ENCODE measurements around the gene TMED10.

TMED10 gene

DNA sequence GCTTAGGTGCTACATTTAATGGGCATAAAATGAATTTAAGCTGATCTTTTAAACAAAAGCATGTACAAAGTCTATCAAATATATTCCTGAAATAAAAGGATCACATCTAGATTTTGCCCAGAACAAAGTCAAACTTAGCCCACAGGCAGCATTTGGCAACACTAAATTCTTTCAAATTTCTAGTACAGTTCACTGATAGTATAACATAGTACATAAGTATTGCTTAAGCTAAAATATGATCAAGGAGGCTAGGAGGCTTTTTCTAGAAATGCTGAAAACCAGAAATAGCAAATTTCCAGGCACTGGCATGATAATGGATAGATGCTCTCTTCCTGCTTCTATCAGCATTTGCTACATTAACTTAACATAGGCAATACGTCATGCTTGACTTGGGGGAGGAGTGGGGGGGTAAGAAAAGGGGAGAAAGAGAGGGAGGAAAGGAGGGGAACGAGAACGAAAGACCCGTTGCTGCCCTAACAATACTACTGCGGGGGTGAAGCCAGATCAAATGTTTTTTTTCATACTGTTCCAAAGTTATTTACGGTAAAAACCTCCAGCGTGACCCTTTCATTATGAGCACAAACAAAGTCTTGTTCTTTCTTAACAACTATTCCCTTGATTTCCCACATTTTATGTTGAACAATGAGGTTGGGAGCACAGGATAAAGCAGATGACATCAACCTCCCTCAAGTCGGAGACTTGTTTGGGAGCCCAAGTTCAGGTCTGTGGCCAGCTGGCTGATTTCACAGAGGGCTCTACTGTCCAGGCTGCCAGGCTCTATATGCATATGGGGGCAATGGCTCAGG is 10.6 kb downstream of the TMED10 start:
- no peak overlapping the region for H3K4me3 ChIP-seq (ENCODE audit: low read depth, low read length)
- in situ Hi-C loops (cut with HindIII; ENCODE audit: low pct_ligation_motif_present, low sequenced_read_pairs) = no loop called here

DNA sequence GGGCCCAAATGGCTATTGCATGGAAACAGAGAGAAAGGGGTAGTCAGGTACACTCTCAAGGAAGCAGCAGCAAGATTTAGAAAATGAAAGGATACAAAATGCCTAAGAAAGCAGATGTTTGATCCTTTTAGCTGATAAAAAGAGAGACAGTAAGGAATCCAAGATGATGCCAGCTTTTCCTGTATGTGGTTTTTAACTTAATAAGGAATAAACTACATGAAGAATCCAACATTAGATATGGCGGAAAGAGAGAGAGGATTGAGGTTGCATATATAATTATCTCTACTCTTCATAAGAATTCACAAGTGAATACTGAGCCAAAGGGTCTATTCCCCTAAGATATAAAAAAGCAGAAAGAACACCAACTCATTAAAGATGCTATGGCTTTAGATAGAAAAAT is 11.6 kb downstream of the TMED10 start:
- H3K36me3 ChIP-seq (replicated peaks) = no peaks in the 10 kb centered on the region
- no peak overlapping the region for H3K27ac ChIP-seq
- no peak for DNase-seq
- in situ Hi-C loops (cut with HindIII; ENCODE audit: low pct_ligation_motif_present, low sequenced_read_pairs) = no loop called here
- H3K4me3 ChIP-seq (ENCODE audit: low read depth, low read length) = no peak overlapping the region
- TF ChIP-seq, protein P1, sequence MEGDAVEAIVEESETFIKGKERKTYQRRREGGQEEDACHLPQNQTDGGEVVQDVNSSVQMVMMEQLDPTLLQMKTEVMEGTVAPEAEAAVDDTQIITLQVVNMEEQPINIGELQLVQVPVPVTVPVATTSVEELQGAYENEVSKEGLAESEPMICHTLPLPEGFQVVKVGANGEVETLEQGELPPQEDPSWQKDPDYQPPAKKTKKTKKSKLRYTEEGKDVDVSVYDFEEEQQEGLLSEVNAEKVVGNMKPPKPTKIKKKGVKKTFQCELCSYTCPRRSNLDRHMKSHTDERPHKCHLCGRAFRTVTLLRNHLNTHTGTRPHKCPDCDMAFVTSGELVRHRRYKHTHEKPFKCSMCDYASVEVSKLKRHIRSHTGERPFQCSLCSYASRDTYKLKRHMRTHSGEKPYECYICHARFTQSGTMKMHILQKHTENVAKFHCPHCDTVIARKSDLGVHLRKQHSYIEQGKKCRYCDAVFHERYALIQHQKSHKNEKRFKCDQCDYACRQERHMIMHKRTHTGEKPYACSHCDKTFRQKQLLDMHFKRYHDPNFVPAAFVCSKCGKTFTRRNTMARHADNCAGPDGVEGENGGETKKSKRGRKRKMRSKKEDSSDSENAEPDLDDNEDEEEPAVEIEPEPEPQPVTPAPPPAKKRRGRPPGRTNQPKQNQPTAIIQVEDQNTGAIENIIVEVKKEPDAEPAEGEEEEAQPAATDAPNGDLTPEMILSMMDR (IDR thresholded peaks at IDR 0.05; ENCODE audit: low read depth, low read length, missing control alignments) = no peak
- no peaks in the 10 kb centered on the region for H3K27me3 ChIP-seq (replicated peaks)

More for the DNA sequence above, 10.6 kb downstream of the TMED10 start:
- DNase-seq = no peak
- Histone ChIP-seq H3K36me3 (replicated peaks) (no peaks in the 10 kb centered on the region), H3K27me3 (replicated peaks) (no peaks in the 10 kb centered on the region), H3K27ac (no peak overlapping the region)
- TF ChIP-seq, protein P1 (IDR thresholded peaks at IDR 0.05; ENCODE audit: low read depth, low read length, missing control alignments) = no peak

DNA sequence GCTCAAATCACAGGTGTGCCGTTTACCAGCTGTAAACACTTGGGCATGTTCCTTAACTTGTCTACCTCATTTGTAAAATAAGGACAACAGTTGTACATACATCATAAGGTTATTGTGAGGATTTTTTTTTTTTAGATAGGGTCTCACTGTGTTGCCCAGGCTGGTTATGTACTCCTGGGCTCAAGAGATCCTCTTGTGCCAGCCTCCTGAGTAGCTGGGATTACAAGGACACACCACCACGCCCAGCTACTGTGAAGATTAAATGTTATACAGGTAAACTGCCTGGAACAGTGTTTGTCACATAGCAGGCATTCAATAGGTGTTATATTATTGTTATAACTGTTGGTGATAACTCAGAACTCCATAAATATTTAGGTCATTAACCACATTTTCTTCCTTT is 12.7 kb downstream of the TMED10 start:
- Histone ChIP-seq H3K4me3 (ENCODE audit: low read depth, low read length) (no peak overlapping the region), H3K27me3 (replicated peaks) (no peaks in the 10 kb centered on the region), H3K27ac (no peak overlapping the region), H3K36me3 (replicated peaks) (no peaks in the 10 kb centered on the region)
- in situ Hi-C loops (cut with HindIII; ENCODE audit: low pct_ligation_motif_present, low sequenced_read_pairs) = no loop called here
- no peak for DNase-seq
- TF ChIP-seq, protein P1 (IDR thresholded peaks at IDR 0.05; ENCODE audit: low read depth, low read length, missing control alignments) = no peak

DNA sequence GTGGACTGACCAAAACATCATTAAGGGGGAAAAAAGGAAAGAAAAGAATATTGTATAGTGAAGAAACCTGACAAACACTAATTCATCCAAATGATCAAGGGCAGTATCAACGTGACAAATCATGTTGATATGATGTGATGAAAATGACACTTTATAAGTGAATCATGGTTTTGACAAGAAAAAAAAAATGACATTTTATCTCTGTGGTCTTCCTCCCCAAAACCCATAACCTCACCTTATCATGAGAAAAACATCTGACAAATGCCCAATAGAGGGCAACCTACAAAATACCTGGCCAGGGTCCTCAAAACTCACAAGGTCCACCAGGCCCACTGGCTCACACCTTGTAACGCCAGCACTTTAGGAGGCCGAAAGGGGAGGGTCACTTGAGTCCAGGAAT is 13.8 kb downstream of the TMED10 start:
- no peak for DNase-seq
- TF ChIP-seq, protein P1 (IDR thresholded peaks at IDR 0.05; ENCODE audit: low read depth, low read length, missing control alignments) = no peak
- in situ Hi-C loops (cut with HindIII; ENCODE audit: low pct_ligation_motif_present, low sequenced_read_pairs) = no loop called here

DNA sequence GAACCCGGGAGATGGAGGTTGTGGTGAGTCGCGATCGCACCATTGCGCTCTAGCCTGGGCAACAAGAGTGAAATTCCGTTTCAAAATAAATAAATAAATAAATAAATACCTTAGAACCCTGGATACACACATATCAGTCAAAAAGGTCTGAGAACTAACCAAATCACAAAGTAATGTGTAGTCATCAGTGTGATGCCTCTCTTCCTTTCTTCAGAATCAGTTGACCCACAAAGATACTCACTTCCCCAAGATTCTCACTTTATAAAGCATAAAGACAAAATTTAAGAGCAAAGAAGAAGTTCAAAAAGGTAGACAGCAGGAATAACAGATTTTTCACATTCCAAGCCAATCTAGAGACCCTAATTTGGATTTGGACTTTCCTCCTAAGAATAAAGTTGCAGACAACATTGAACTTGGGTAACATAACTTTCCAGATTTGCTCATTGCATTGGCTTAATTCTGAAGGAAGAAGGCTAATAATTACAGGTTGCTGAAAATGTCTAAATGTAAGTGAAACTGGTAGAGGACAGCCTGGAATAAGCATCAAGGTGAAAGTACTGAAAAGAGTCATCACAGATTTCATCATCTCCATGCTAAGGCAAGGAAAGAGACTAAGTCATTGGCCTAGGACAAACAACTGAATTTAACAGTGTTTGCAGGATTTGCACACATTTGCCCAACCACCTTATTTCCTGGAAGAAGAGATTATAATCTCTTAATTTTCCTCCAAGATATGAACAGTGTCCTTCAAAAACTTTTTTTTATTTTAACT is 17.4 kb downstream of the TMED10 start:
- no peak overlapping the region for H3K27ac ChIP-seq
- in situ Hi-C loops (cut with HindIII; ENCODE audit: low pct_ligation_motif_present, low sequenced_read_pairs) = no loop called here
- H3K27me3 ChIP-seq (replicated peaks) = no peaks in the 10 kb centered on the region
- TF ChIP-seq, protein P1 (IDR thresholded peaks at IDR 0.05; ENCODE audit: low read depth, low read length, missing control alignments) = no peak
- no peak overlapping the region for H3K4me3 ChIP-seq (ENCODE audit: low read depth, low read length)
- no peaks in the 10 kb centered on the region for H3K36me3 ChIP-seq (replicated peaks)
- no peak for DNase-seq

More for the DNA sequence above, 13.8 kb downstream of the TMED10 start:
- no peaks in the 10 kb centered on the region for H3K36me3 ChIP-seq (replicated peaks)
- H3K27me3 ChIP-seq (replicated peaks) = no peaks in the 10 kb centered on the region
- no peak overlapping the region for H3K4me3 ChIP-seq (ENCODE audit: low read depth, low read length)
- H3K27ac ChIP-seq = no peak overlapping the region
